Measurements from ENCODE around the gene GNS. TPM values are rescaled to one million over a fixed set of nuclear protein-coding genes. Genes with fewer than 3 reads are reported as not detected.

Gene GNS
- polyA plus RNA-seq, 2 of the 4 experiments (the other 2 are of a cell fraction), result 54.3 to 109 TPM

- no peak for FAIRE-seq
- POLR2A ChIA-PET, result no interaction called here
These were observed 59.6 kb downstream of the GNS start for GRCh38 chr12:64699504-64700115.

GRCh38 chr12:64696080-64696741, 63.0 kb downstream of the GNS start:
- WGBS (ENCODE audit: missing lambda C conversion rate), result 33% methylated on average over 1 of the region's 1 CpG
- FAIRE-seq (peak; percentile 78), DNase-seq (ENCODE audit: low read depth in 1 of 2, low spot score in 1 of 2) (peak; percentile 42 to 53), ATAC-seq (peak; percentile 11 to 45; a peak in 3 of 6 replicates)
- Histone ChIP-seq H3K27ac (peak overlapping the region; percentile 38 to 49; a peak in 5 of 6 replicates), H3K9me3 (no peaks in the 10 kb centered on the region), H3K4me1 (peaks cover 21% of the 10 kb centered on the region), H3K4me2 (peak overlapping the region; percentile 20; the same call in 2 of the 3 replicates), H3K4me3 (no peak overlapping the region)
- TF ChIP-seq SMC3 (IDR thresholded peaks at IDR 0.05) (peak; percentile 85), CTCF (IDR thresholded peaks at IDR 0.05) (peak; percentile 78), RAD21 (conservative IDR thresholded peaks at IDR 0.05 in 1 of 2, IDR thresholded peaks at IDR 0.05 in 1 of 2) (peak; percentile 82 to 92), MAFK (IDR thresholded peaks at IDR 0.05; ENCODE audit: partially characterized antibody) (no peak)
- ChIA-PET CTCF (interaction anchor here (0.6 to 12.2 kb wide), 35 partner anchors 8 to 893 kb away, joined by 3 to 342 read pairs (median 4); partner anchors contain the start of gene RASSF3), POLR2A (no interaction called here)

More at GRCh38 chr12:64699504-64700115, 59.6 kb downstream of the GNS start:
- H3K9me3 ChIP-seq, result no peaks in the 10 kb centered on the region
- no peak for ATAC-seq
- no peak overlapping the region for H3K4me3 ChIP-seq
- CTCF ChIA-PET, result interaction anchor here (0.6 to 2.7 kb wide), 6 partner anchors 11 to 151 kb away, joined by 3 to 23 read pairs (median 3); no protein-coding TSS in a partner anchor
- WGBS (ENCODE audit: missing lambda C conversion rate), result 94% methylated on average over 12 of the region's 12 CpGs
- no peak overlapping the region for H3K27ac ChIP-seq
- H3K4me2 ChIP-seq, result no peak overlapping the region
- no peak for DNase-seq (ENCODE audit: low read depth in 1 of 2, low spot score in 1 of 2)
- TF ChIP-seq POLR2AphosphoS2 (conservative IDR thresholded peaks at IDR 0.05; ENCODE audit: low read length) (no peak), CEBPB (IDR thresholded peaks at IDR 0.05) (peak in 1 of 2 experiments; percentile 31; a peak in 1 of 4 replicates)
- peaks cover 10% of the 10 kb centered on the region for H3K4me1 ChIP-seq

- Histone ChIP-seq H3K9me3 (no peaks in the 10 kb centered on the region), H3K4me1 (peaks cover 22% of the 10 kb centered on the region), H3K4me3 (no peak overlapping the region), H3K27ac (peak overlapping the region in 1 of 2 experiments; percentile 49; a peak in 3 of 6 replicates), H3K4me2 (no peak overlapping the region)
- no peak for TF ChIP-seq ESRRA (IDR thresholded peaks at IDR 0.05; ENCODE audit: borderline replicate concordance, low read length)
- no peak for TF ChIP-seq TP53 (CRISPR knock-in tag; IDR thresholded peaks at IDR 0.05)
- no peak for TF ChIP-seq CBX8 (IDR thresholded peaks at IDR 0.05)
- no peak for TF ChIP-seq BCL3 (IDR thresholded peaks at IDR 0.05)
- TF ChIP-seq CTCF (IDR thresholded peaks at IDR 0.05), result no peak
- no peak for TF ChIP-seq KDM1A (IDR thresholded peaks at IDR 0.05; ENCODE audit: low read depth)
- no peak for TF ChIP-seq JUNB (IDR thresholded peaks at IDR 0.05)
- no peak for TF ChIP-seq MYC (IDR thresholded peaks at IDR 0.05; ENCODE audit: borderline replicate concordance, low read length)
- TF ChIP-seq USF2 (IDR thresholded peaks at IDR 0.05), result no peak
- no peak for TF ChIP-seq SREBF2 (IDR thresholded peaks at IDR 0.05)
- no peak for TF ChIP-seq HDAC2 (IDR thresholded peaks at IDR 0.05)
- TF ChIP-seq ZC3H11A (IDR thresholded peaks at IDR 0.05), result no peak
- TF ChIP-seq ATOH8 (CRISPR knock-in tag; IDR thresholded peaks at IDR 0.05; ENCODE audit: low read depth), result no peak
- TF ChIP-seq EHF (CRISPR knock-in tag; IDR thresholded peaks at IDR 0.05), result no peak
- TF ChIP-seq HEYL (CRISPR knock-in tag; IDR thresholded peaks at IDR 0.05), result no peak
- ChIA-PET POLR2A (interaction anchor here (0.6 to 2.2 kb wide), 2 partner anchors 26 to 86 kb away, joined by 3 to 12 read pairs; no protein-coding TSS in a partner anchor), CTCF (interaction anchor here (0.5 to 12.2 kb wide), 26 partner anchors 8 to 201 kb away, joined by 3 to 342 read pairs (median 4); partner anchors contain the start of gene RASSF3)
- 83% methylated on average over 5 of the region's 5 CpGs for WGBS (ENCODE audit: missing lambda C conversion rate)
- no peak for DNase-seq (ENCODE audit: low read depth in 1 of 2, low spot score in 1 of 2)
- ATAC-seq, result no peak
- FAIRE-seq, result no peak
These were observed 63.7 kb downstream of the GNS start for GRCh38 chr12:64695550-64695949.

Data from A549 (cell line).